Measurements from ENCODE around the gene FBXL22. TPM values are rescaled to one million over a fixed set of nuclear protein-coding genes. Genes with fewer than 3 reads are reported as not detected.

FBXL22 gene
- polyA plus RNA-seq, 1 experiment = 1.3 TPM

GRCh38 chr15:63555507-63555906, 41.7 kb upstream of the FBXL22 start:
- TF ChIP-seq CTCF (IDR thresholded peaks at IDR 0.05; ENCODE audit: low read depth, low read length) = no peak
- no peak for DNase-seq (ENCODE audit: low read depth, low spot score)
- Histone ChIP-seq H3K9me3 (ENCODE audit: control insufficient read depth, insufficient read depth, low read length) (no peaks in the 10 kb centered on the region), H3K27me3 (ENCODE audit: control insufficient read depth, insufficient read depth, low read length) (no peaks in the 10 kb centered on the region), H3K27ac (ENCODE audit: low read depth, low read length) (no peak overlapping the region), H3K4me3 (ENCODE audit: low read depth, low read length) (no peak overlapping the region)
- ChIA-PET CTCF (no interaction called here), POLR2A (no interaction called here)

DNA sequence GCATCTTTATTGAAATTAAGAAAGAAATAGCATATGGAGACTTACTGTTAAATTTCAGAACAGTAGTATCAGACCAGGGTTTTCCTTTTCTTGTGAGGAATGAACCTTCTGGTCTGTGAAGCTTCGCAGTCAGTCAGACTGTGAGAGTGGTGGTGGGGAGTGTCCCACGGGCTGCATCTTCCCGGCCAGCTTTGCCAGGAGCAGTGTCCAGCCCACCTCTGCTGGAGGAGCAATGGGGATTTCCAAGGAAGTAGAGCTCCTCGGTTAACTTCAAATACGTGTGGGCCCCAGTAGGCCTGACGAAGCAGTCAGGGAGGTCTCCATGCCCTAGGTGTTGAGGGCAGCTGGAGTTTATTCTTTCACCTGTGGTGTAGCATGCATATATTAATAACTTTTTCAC, 40.9 kb upstream of the FBXL22 start:
- TF ChIP-seq CTCF (IDR thresholded peaks at IDR 0.05; ENCODE audit: low read depth, low read length) = no peak
- Histone ChIP-seq H3K9me3 (ENCODE audit: control insufficient read depth, insufficient read depth, low read length) (no peaks in the 10 kb centered on the region), H3K27me3 (ENCODE audit: control insufficient read depth, insufficient read depth, low read length) (no peaks in the 10 kb centered on the region), H3K4me3 (ENCODE audit: low read depth, low read length) (no peak overlapping the region), H3K27ac (ENCODE audit: low read depth, low read length) (no peak overlapping the region)
- DNase-seq (ENCODE audit: low read depth, low spot score) = no peak
- POLR2A ChIA-PET = no interaction called here
- CTCF ChIA-PET = no interaction called here

GRCh38 chr15:63556736-63557135, 40.5 kb upstream of the FBXL22 start:
- no peak for DNase-seq (ENCODE audit: low read depth, low spot score)
- H3K27ac ChIP-seq (ENCODE audit: low read depth, low read length) = no peak overlapping the region
- H3K9me3 ChIP-seq (ENCODE audit: control insufficient read depth, insufficient read depth, low read length) = no peaks in the 10 kb centered on the region
- CTCF ChIA-PET = no interaction called here
- H3K4me3 ChIP-seq (ENCODE audit: low read depth, low read length) = no peak overlapping the region
- TF ChIP-seq CTCF (IDR thresholded peaks at IDR 0.05; ENCODE audit: low read depth, low read length) = no peak
- no peaks in the 10 kb centered on the region for H3K27me3 ChIP-seq (ENCODE audit: control insufficient read depth, insufficient read depth, low read length)
- POLR2A ChIA-PET = no interaction called here

- TF ChIP-seq CTCF (IDR thresholded peaks at IDR 0.05; ENCODE audit: low read depth, low read length) = no peak
- Histone ChIP-seq H3K27ac (ENCODE audit: low read depth, low read length) (no peak overlapping the region), H3K27me3 (ENCODE audit: control insufficient read depth, insufficient read depth, low read length) (no peaks in the 10 kb centered on the region), H3K9me3 (ENCODE audit: control insufficient read depth, insufficient read depth, low read length) (no peaks in the 10 kb centered on the region), H3K4me3 (ENCODE audit: low read depth, low read length) (no peak overlapping the region)
- DNase-seq (ENCODE audit: low read depth, low spot score) = no peak
- ChIA-PET POLR2A (no interaction called here), CTCF (no interaction called here)
These were observed 37.4 kb upstream of the FBXL22 start for GRCh38 chr15:63559753-63560152.

DNA sequence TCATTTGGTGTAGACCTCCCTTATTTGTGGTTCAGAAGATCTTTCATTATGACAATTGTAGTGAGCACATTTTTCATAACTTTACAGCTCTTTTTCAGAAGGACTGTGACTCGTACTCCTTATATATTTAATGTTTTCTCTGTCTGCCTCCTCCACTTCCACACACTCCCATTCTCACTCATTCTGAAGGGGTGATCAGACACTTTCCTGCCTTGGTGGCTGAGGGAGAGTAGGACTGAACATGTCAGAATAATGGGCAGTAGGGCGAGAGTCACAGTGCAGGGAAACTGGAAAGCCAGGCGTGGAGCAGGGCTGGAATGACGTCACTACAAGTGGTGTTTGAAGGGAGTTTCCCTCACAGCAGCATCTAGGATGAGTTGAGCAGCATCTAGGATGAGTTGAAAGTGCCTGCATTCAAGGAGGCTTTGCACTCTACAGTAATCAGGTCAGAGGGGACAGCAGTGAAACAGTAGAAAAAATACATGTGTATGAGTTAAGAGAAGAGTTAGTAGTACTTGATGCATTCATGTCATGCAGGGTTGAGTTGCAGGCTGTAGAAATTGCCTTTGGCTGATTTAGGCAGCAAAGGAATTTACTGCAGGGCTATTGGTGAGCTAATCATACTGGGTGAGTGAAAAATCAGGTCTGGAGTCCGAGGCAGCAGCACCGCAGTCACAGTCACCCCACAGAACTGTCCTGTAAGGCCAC, 36.3 kb upstream of the FBXL22 start:
- Histone ChIP-seq H3K27me3 (ENCODE audit: control insufficient read depth, insufficient read depth, low read length) (no peaks in the 10 kb centered on the region), H3K27ac (ENCODE audit: low read depth, low read length) (no peak overlapping the region), H3K9me3 (ENCODE audit: control insufficient read depth, insufficient read depth, low read length) (no peaks in the 10 kb centered on the region), H3K4me3 (ENCODE audit: low read depth, low read length) (no peak overlapping the region)
- CTCF ChIA-PET = no interaction called here
- TF ChIP-seq CTCF (IDR thresholded peaks at IDR 0.05; ENCODE audit: low read depth, low read length) = no peak
- POLR2A ChIA-PET = no interaction called here
- no peak for DNase-seq (ENCODE audit: low read depth, low spot score)

Measured in AG04450 (cell line).